ENCODE measurements around the gene PKD1L1.
A peak's percentile ranks its signal among the peaks of the same experiment; 100 is the strongest.

The PKD1L1 gene

DNA sequence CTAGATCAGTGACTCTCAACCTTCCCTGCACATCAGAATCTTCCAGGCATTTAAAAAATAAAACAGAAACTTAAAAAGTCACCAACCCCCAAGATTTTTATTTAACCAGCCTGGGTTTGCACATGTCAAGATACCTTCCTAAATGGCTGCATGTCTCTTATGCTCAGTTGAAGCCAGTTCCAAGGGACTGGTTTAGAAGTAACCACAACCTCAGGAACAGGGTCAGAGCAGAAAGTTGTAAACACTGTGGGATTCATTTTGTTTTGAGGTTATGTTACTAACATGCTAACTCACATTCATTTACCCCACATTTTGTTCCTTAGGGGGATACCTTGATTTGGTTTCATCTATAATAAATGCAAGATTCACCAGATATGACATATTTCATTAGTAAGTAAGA, 72.9 kb downstream of the PKD1L1 start:
- TF ChIP-seq ZNF654 (tag by site-specific recombination; IDR thresholded peaks at IDR 0.05; ENCODE audit: low read depth) (no peak), ZNF394 (tag by site-specific recombination; IDR thresholded peaks at IDR 0.05; ENCODE audit: borderline replicate concordance) (no peak), ZNF843 (tag by site-specific recombination; IDR thresholded peaks at IDR 0.05) (no peak), ZNF501 (tag by site-specific recombination; IDR thresholded peaks at IDR 0.05) (no peak), ZNF510 (tag by site-specific recombination; IDR thresholded peaks at IDR 0.05; ENCODE audit: insufficient replicate concordance) (no peak)
- no peak overlapping the region for H3K27ac ChIP-seq (ENCODE audit: extremely low read depth, low read depth, low read length)
- ChIA-PET POLR2A (no interaction called here), CTCF (interaction anchor here (0.9 kb wide), 1 partner anchor 609 kb away, joined by 3 read pairs; no protein-coding TSS in a partner anchor)
- H3K9me3 ChIP-seq (ENCODE audit: control insufficient read depth, insufficient read depth, low read depth, low read length) = no peaks in the 10 kb centered on the region
- H3K4me1 ChIP-seq (ENCODE audit: control insufficient read depth, insufficient read depth, low read length) = no peaks in the 10 kb centered on the region
- H3K4me3 ChIP-seq (ENCODE audit: low read depth, low read length) = no peak overlapping the region
- no peaks in the 10 kb centered on the region for H3K36me3 ChIP-seq (ENCODE audit: control insufficient read depth in 2 of 2, insufficient read depth in 1 of 2, low read length in 2 of 2)

DNA sequence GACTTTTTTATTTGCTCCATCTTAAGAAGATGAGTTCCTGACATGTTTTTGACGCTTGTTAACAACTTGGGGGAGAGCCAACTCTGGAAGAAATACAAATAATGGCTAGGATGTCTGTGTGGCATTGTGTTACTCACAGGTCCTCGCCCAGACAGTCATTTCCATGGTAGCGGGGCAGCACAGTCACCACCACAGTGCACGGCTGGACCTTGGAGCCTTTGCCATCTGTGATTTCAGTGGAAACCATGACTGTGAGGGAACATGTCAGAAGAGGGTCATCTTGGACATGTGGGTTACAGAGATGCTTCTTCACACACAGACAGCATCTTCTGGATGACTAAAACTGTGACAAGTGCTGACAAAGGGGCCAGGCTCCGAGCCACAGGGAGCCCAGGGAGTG, 74.5 kb downstream of the PKD1L1 start:
- TF ChIP-seq ZNF266 (tag by site-specific recombination; IDR thresholded peaks at IDR 0.05; ENCODE audit: low read depth) (peak; percentile 97), ZNF777 (tag by site-specific recombination; IDR thresholded peaks at IDR 0.05; ENCODE audit: borderline replicate concordance) (no peak), ZNF239 (tag by site-specific recombination; IDR thresholded peaks at IDR 0.05) (no peak), GLIS2 (tag by site-specific recombination; IDR thresholded peaks at IDR 0.05) (no peak)
- TF ChIP-seq, protein P1, sequence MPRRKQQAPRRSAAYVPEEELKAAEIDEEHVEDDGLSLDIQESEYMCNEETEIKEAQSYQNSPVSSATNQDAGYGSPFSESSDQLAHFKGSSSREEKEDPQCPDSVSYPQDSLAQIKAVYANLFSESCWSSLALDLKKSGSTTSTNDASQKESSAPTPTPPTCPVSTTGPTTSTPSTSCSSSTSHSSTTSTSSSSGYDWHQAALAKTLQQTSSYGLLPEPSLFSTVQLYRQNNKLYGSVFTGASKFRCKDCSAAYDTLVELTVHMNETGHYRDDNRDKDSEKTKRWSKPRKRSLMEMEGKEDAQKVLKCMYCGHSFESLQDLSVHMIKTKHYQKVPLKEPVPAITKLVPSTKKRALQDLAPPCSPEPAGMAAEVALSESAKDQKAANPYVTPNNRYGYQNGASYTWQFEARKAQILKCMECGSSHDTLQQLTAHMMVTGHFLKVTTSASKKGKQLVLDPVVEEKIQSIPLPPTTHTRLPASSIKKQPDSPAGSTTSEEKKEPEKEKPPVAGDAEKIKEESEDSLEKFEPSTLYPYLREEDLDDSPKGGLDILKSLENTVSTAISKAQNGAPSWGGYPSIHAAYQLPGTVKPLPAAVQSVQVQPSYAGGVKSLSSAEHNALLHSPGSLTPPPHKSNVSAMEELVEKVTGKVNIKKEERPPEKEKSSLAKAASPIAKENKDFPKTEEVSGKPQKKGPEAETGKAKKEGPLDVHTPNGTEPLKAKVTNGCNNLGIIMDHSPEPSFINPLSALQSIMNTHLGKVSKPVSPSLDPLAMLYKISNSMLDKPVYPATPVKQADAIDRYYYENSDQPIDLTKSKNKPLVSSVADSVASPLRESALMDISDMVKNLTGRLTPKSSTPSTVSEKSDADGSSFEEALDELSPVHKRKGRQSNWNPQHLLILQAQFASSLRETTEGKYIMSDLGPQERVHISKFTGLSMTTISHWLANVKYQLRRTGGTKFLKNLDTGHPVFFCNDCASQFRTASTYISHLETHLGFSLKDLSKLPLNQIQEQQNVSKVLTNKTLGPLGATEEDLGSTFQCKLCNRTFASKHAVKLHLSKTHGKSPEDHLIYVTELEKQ (tag by site-specific recombination; IDR thresholded peaks at IDR 0.05; ENCODE audit: borderline replicate concordance) = no peak
- Histone ChIP-seq H3K27ac (ENCODE audit: extremely low read depth, low read depth, low read length) (no peak overlapping the region), H3K4me1 (ENCODE audit: control insufficient read depth, insufficient read depth, low read length) (no peaks in the 10 kb centered on the region), H3K9me3 (ENCODE audit: control insufficient read depth, insufficient read depth, low read depth, low read length) (no peaks in the 10 kb centered on the region), H3K36me3 (ENCODE audit: control insufficient read depth in 2 of 2, insufficient read depth in 1 of 2, low read length in 2 of 2) (no peaks in the 10 kb centered on the region), H3K4me3 (ENCODE audit: low read depth, low read length) (no peak overlapping the region)
- ChIA-PET CTCF (no interaction called here), POLR2A (no interaction called here)

DNA sequence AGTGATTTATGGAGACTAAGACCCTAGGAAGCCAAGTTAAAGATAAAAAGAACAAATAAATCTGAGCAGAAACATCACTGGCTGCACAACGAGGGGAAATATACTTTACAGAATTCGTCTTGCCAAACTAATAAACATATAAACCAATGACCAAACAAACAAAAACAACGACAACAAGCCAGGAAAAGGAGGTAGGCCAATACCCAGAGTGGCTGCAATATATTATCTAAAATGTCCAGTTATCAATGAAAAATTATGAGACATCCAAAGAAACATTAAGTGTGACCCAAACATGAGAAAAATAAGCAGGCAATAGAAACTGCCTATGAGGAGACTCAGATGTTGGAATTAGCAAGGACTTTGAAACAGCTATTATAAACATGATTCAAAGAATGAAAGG, 81.0 kb downstream of the PKD1L1 start:
- no peak overlapping the region for H3K4me3 ChIP-seq (ENCODE audit: low read depth, low read length)
- ChIA-PET CTCF (interaction anchor here (0.7 kb wide), 1 partner anchor 9 kb away, joined by 3 read pairs; no protein-coding TSS in a partner anchor), POLR2A (no interaction called here)
- H3K4me1 ChIP-seq (ENCODE audit: control insufficient read depth, insufficient read depth, low read length) = no peaks in the 10 kb centered on the region
- TF ChIP-seq ZNF670 (tag by site-specific recombination; IDR thresholded peaks at IDR 0.05; ENCODE audit: low read depth) (no peak), ZNF707 (tag by site-specific recombination; IDR thresholded peaks at IDR 0.05) (no peak), SP2 (tag by site-specific recombination; IDR thresholded peaks at IDR 0.05) (no peak), ZNF350 (tag by site-specific recombination; IDR thresholded peaks at IDR 0.05) (no peak), ZNF843 (tag by site-specific recombination; IDR thresholded peaks at IDR 0.05) (no peak), ZNF426 (tag by site-specific recombination; IDR thresholded peaks at IDR 0.05) (no peak), ZNF16 (tag by site-specific recombination; IDR thresholded peaks at IDR 0.05; ENCODE audit: low read depth) (no peak), ZBTB1 (tag by site-specific recombination; IDR thresholded peaks at IDR 0.05) (no peak), KLF7 (tag by site-specific recombination; IDR thresholded peaks at IDR 0.05; ENCODE audit: borderline replicate concordance) (no peak), ZNF157 (tag by site-specific recombination; IDR thresholded peaks at IDR 0.05) (no peak), ZNF623 (tag by site-specific recombination; IDR thresholded peaks at IDR 0.05) (no peak), SALL2 (tag by site-specific recombination; IDR thresholded peaks at IDR 0.05; ENCODE audit: borderline replicate concordance) (no peak)
- TF ChIP-seq, protein P2, sequence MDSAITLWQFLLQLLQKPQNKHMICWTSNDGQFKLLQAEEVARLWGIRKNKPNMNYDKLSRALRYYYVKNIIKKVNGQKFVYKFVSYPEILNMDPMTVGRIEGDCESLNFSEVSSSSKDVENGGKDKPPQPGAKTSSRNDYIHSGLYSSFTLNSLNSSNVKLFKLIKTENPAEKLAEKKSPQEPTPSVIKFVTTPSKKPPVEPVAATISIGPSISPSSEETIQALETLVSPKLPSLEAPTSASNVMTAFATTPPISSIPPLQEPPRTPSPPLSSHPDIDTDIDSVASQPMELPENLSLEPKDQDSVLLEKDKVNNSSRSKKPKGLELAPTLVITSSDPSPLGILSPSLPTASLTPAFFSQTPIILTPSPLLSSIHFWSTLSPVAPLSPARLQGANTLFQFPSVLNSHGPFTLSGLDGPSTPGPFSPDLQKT (IDR thresholded peaks at IDR 0.05; ENCODE audit: borderline replicate concordance, low read depth, low read length) = no peak
- TF ChIP-seq, protein P3, sequence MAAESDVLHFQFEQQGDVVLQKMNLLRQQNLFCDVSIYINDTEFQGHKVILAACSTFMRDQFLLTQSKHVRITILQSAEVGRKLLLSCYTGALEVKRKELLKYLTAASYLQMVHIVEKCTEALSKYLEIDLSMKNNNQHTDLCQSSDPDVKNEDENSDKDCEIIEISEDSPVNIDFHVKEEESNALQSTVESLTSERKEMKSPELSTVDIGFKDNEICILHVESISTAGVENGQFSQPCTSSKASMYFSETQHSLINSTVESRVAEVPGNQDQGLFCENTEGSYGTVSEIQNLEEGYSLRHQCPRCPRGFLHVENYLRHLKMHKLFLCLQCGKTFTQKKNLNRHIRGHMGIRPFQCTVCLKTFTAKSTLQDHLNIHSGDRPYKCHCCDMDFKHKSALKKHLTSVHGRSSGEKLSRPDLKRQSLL (tag by site-specific recombination; IDR thresholded peaks at IDR 0.05) = no peak
- TF ChIP-seq, protein P4, sequence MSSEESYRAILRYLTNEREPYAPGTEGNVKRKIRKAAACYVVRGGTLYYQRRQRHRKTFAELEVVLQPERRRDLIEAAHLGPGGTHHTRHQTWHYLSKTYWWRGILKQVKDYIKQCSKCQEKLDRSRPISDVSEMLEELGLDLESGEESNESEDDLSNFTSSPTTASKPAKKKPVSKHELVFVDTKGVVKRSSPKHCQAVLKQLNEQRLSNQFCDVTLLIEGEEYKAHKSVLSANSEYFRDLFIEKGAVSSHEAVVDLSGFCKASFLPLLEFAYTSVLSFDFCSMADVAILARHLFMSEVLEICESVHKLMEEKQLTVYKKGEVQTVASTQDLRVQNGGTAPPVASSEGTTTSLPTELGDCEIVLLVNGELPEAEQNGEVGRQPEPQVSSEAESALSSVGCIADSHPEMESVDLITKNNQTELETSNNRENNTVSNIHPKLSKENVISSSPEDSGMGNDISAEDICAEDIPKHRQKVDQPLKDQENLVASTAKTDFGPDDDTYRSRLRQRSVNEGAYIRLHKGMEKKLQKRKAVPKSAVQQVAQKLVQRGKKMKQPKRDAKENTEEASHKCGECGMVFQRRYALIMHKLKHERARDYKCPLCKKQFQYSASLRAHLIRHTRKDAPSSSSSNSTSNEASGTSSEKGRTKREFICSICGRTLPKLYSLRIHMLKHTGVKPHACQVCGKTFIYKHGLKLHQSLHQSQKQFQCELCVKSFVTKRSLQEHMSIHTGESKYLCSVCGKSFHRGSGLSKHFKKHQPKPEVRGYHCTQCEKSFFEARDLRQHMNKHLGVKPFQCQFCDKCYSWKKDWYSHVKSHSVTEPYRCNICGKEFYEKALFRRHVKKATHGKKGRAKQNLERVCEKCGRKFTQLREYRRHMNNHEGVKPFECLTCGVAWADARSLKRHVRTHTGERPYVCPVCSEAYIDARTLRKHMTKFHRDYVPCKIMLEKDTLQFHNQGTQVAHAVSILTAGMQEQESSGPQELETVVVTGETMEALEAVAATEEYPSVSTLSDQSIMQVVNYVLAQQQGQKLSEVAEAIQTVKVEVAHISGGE (tag by site-specific recombination; conservative IDR thresholded peaks at IDR 0.05; ENCODE audit: low read depth) = no peak
- H3K9me3 ChIP-seq (ENCODE audit: control insufficient read depth, insufficient read depth, low read depth, low read length) = no peaks in the 10 kb centered on the region
- H3K36me3 ChIP-seq (ENCODE audit: control insufficient read depth in 2 of 2, insufficient read depth in 1 of 2, low read length in 2 of 2) = no peaks in the 10 kb centered on the region
- H3K27ac ChIP-seq (ENCODE audit: extremely low read depth, low read depth, low read length) = no peak overlapping the region

Measured in HEK293 (cell line).